Activated CD4-positive, alpha-beta T cell treated with anti-CD3 and anti-CD28 coated beads, Interleukin-2, Interleukin-6, amounts not matched to agents 100 ng/mL and 50 ng/mL, durations not matched to agents 16 hours and 8 hours (primary cell): ENCODE results near the gene PTPRR.
"Not testable (repeated sequence)": the region's sequence is repeated elsewhere in the genome, so short reads cannot be mapped to it uniquely, and the experiment has no call there.

Experiments
- DNase-seq: peaks from one replicate; pipeline ENCODE4 v3.0.0-alpha.2; 2020

Gene PTPRR

DNA sequence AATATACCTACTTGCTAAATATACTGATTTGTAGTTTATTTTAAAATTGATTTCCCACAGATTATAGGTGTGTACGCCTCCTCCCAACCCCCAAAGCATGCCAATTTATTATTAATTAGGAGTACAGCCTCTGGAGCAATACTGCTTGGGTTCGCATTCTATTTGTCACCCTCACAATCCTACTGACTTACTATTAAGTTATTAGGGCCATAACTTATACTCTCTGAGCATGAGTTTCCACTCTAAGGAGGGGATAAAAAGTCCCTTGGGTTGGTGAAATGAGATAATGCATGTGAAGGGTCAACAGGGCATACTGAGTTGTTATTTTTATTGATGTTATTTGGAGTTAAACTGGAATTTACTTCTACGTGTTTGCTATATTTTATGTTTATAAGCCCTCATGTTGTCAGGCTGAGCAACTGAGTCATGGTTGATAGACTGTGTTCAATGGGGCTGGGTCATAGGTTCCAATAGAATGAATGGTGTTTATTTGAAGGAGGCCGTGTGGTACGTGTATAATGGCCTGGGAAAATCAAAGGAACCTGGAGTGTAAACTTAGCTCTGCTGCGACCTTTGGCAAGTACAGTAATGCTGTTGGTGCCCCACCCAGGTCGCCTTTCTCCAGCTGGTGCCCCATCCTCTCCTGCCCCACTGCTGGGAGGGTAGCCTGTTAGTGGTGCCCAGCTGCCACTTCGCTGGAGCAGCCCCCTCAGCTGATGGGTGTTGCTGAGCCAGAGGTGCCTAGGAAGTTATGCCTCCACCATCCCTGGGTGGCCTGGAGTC, 184.0 kb downstream of the PTPRR start:
- no peak for DNase-seq

DNA sequence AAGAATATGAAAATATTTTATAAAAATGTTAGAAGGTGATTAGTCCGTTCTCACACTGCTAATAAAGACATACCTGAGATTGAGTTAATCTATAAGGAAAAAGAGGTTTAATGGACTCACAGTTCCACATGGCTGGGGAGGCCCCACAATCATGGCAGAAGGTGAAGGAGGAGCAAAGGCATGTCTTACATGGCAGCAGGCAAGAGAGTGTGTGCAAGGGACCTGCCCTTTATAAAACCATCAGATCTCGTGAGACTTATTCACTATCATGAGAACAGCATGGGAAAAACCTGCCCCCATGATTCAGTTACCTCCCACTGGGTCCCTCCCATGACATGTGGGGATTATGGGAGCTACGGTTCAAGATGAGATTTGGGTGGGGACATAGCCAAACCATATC, 185.3 kb downstream of the PTPRR start:
- DNase-seq = not testable (repeated sequence)

DNA sequence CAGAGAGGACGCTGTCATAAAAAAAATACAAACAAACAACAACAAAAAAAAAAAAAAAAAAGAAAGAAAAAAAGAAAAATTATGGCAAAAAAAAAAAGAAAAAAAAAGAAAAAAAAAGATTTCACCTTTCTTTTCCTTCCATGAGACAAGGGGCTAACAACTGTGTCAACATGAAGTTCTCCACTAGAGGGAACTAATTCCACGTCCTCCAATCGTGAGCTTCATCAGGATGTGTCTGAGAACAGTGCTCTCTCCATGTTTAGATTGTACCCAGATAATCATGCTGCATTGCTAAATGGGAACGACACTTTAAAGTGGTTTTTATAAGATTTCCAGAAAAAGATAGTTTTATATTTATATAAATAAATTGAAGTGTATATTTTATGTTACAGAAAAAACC, 187.2 kb downstream of the PTPRR start:
- DNase-seq = peak; percentile 53

DNA sequence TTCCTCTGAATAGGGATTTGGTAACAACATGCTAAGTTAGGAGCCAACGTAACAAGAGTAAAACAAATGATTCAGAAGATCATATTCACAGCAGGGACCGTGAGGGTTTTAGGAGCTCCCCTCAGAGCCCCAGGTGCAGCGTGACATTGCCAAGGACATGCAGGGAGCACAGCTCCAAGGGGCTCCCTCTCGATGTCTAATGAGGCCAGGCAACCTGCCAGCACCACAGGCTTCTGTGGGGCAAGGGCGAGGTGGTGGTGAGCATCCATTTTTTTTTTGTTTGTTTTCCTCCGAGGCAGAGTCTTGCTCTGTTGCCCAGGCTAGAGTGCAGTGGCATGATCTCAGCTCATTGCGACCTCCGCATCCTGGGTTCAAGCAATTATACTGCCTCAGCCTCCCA, 188.3 kb downstream of the PTPRR start:
- no peak for DNase-seq

DNA sequence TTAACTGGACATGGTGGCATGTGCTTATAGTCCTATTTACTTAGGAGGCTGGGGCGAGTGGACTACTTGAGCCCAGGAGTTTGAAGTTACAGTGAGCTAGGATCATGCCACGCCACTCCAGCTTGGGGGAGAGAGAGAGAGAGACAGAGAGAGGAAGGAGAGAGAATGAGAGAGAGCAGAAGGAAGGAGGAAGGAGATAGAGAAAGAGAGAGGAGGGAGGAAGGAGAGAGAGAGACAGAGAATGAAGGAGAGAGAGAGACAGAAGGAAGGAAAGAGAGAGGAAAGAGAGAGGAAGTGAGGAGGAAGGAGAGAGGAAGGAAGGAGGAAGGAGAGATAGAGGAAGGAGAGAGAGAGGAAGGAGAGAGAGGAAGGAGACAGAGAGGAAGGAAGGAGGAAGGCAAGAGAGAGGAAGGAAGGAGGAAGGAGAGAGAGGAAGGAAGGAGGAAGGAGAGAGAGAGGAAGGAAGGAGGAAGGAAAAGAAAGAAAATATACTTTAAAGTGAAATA, 189.8 kb downstream of the PTPRR start:
- no peak for DNase-seq

DNA sequence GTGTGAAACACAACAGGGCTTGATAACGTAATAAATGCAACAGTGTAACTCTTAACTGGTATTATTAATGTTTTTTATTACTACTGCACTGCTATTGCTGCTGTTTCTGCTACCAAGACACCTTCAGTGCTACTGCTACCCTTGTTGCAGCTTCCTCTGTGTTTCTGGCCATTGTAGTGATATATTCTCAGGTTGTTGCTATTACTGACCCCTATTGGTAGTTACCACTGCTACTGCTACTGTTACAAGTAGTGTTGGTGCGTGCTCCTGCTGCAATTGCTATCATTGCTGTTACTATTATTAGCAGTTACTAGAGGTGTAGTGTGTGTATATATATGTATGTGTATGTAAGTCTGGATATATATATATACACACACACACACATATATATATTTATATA, 196.1 kb downstream of the PTPRR start:
- no peak for DNase-seq

DNA sequence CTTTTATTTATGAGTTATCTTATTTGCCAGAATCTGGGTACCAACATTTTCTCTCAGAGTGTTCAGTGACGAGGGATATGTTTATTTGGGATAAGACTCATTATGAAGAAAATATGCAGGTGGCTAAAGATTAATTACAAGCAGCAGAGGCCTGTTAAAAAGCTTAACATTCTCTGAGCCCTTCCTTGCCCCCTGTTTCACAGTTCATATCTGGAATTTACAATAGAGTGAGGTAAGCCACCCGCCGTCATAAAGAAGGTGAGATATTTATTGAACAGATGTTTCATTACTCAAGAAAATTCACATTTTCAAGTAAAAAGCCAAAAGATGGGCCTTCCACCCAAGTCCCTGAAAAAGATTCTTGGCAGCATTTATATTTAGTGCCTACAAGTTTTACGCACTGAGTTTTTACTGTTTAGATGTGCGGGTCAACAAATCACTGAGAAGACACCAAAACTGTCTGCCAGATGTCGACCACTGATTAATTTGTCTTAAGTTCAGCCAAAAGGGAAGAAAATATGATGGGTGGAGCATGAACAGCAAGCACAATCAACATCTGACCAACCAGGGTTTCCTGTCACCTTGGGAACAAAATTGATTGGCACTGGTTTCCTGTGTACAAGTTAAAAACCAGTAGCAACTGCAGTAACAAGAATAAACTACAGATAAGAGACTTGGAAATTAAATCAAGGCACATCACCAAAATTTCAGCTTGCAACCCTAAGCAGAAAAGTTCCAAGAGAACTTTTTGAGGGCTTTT, 197.8 kb downstream of the PTPRR start:
- DNase-seq = no peak

DNA sequence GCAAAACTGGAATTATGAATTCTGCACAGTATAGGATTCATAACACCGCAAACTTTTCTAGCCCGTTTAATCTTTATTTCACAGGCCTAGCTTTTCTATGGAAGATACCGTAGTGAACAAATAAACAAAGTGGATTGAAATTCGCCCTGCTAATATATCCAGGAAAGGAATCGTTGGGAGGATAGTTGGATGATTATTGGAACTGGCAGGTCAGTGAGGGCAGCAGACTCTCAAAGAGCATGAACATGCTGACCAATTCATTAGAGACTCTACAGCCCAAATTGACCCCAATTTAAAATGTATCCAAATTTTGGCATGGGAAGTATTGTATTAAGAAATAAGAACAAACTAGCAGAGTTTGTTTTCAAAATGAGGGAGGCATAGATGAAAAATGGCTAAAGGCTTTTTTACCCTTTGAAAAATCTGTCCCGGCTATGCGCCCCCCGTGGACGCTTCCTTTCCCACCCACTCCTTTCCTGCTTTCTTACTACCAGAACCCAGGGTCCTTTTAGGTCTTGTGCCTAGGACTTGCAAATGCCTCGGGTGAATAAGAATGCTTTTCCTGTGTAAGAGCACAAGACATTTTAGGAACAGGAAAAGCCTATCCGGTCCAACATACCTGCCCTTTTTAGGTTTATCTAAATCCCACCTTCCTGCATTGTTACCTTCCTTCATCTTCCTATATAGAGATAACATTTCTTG, 198.7 kb downstream of the PTPRR start:
- DNase-seq = no peak

DNA sequence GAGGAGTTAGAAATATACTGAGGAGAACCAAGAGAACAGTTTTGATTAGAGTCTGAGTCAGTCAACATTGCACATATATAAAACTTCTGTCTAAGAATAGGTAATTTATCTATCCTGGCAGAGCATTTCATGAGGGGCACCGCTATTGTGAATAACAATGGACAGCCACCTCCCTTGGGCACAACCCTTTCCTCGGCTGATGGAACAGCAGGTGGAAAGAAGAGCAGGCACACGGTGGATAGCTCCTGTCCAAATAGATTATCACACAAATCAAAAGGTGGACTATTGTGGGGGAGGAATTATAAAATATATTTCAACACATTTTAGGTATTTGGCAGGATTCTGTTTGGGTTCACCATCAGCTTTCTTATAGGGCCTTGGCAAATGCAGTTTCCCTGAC, 199.3 kb downstream of the PTPRR start:
- DNase-seq = no peak

DNA sequence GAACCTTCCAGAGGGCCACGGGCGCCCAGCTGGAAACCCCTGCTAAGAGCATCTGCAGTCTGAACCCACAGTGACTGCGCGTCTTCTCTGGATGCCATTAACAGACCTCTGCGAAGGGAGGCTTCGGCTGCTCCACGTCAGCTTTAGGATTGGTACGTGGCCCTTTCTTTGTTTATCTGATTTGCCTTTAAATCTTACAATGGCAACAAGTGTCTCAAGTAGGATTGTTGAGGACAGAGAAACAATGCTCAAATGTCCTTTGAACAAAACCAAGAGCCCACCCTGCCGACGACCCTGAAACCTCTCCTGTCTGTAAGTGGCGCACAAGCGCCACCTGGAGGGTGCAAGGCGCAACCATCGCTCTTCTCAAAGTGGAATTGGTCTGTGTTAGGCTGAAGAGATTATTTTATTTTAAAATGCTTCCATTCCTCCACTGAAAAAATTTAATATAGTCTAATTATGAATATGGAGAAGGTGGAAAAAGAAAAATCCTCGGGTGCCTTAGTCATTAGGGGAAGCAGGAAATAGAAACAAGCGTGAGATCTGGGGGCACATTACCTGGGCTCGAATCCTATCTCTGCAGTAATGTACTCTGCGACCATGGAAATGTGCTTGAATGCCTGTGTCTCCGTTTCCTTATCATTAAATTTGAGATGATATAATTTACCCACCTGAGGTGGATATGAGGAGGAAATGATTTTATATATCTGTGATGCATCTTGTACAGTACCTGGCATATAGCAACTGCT, 200.7 kb downstream of the PTPRR start:
- peak; percentile 31 for DNase-seq

DNA sequence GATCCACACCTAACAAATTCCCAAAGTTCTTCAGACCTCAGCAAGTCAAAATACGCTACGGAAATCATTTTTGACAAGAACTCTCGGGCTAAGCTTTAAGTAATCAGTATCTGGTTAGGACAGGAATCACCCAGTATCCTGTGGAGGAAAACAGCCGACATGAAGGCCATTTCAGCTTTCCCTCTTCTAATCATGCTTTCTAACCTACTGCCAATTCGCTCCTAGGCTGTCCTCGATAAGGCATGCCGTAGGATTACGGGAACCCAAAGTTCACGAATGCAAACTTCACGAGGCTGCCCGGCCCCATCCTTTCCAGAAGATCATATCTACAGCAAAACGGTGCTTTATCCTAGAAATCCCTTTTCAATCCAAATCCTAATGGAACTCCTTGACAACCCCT, 201.5 kb downstream of the PTPRR start:
- DNase-seq = no peak

DNA sequence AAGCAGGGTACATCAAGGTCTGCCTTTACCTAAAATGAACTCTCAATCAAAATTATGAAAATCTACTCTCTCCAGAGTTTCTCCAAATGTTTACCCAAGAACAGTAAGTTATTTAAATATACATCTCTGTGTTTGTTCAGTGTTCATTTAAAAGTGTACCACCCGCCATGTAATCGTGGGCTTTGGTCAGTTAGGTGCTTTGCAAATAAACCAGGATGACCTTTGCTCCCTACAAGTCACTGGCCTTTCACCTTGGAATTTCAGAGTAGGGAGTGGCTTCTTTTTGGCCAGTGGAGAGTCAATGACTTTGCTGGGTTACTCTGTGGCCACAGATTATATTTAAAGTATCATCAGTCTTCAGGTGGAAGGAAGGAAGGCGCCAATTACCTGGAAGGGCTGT, 208.7 kb downstream of the PTPRR start:
- DNase-seq = no peak

DNA sequence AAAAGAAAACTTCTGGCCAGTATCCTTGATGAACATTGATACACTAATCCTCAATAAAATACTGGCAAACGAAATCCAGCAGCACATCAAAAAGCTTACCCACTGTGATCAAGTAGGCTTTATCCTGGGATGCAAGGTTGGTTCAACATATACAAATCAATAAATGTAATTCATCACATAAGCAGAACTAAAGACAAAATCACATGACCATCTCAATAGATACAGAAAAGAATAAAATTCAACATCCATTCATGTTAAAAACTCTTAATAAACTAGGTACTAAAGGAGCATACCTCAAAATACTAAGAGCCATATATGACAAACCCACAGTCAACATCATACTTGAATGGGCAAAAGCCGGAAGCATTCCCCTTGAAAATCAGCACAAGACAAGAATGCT, 211.5 kb downstream of the PTPRR start:
- DNase-seq = no peak

DNA sequence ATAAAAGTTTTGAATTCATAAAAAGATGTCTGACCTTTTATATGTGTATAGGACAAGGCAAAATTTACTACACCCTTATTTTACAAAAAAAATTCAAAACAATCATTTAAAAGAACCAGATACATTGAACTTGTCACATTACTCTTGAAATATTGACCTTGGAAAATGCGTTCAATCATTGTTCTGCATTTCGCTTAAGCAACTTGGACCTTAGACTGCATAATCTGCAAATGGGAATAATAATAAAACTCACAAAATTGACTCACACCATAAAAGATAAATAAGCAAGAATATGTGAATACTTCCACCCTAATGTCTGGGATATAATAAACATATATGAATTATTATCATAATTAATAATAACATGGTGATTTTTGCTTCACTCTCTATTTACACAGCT, 213.9 kb downstream of the PTPRR start:
- no peak for DNase-seq

DNA sequence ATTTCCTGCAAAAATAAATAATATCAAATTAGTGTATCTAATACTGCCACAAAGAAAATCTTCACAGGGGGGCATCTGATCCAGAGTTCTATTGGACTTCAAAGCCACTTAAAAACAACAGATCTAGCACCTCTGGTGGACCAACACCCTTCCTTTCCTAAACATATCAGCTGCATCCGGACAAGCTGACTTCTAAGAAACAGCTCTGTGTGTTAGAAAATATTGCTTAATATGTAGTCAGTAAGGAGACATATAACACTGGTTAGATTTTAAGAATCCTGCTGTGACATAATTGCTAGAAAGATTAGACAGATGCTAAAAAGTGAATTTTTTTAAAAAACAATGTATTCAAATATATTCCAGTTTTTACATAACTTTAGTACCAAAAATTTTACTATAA, 222.2 kb downstream of the PTPRR start:
- DNase-seq = no peak

DNA sequence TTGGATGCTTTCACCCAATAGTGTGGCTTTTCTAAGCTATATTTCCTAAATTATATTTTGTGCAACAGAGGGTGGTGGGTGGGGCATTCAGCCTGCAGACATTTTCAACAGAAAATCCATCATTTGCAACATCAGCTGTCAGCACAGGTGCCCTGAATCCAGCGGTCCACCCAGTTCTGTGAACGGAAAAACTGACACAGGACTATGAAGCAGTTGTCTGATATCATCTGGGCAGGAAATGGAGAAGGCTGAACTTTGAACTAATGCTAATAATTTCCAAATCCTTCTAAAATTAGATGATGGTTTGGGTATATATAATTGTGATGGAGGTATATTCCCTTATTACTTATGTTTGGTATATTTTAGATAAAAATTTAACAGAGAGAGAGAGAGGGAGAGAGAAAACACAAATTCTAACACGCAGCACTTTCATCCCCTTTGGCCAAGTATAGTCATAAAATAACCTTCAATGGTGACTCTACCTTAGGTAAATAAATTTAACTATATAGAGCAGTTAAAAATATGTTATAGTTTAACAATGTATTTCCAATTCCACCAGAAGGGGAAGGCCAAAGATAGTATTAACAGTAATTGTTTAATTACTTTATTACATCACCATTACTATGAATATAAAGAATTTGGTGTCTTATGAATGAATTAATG, 225.0 kb downstream of the PTPRR start:
- DNase-seq = no peak

DNA sequence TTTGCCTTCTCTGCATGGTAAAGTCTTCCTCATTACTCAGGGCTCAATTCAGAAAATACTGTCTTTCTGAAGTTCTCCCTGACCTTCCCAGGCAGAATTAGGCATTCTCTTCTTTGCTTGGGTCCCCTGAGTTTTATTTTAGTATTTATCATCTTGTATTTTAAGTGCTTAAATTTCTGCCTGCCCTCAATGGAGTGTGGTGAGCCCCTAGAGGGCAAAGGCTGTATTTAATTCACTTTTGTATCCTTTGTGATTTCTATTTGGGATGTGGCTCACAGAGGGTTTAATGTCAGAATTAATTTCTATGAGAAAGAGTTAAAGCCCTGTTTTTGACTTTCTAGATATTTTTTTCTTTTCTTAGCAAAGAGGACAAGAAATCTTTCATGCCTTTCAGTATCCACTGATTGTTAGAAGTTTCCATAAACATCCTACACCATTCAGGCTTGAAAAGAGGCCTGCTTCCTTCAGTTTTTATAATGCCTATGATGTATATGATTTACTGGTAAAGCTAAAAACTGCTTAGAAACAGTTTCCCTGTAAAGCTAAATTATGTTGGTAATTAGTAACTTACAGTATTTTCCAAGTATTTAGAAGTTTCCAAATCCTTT, 227.8 kb downstream of the PTPRR start:
- no peak for DNase-seq

DNA sequence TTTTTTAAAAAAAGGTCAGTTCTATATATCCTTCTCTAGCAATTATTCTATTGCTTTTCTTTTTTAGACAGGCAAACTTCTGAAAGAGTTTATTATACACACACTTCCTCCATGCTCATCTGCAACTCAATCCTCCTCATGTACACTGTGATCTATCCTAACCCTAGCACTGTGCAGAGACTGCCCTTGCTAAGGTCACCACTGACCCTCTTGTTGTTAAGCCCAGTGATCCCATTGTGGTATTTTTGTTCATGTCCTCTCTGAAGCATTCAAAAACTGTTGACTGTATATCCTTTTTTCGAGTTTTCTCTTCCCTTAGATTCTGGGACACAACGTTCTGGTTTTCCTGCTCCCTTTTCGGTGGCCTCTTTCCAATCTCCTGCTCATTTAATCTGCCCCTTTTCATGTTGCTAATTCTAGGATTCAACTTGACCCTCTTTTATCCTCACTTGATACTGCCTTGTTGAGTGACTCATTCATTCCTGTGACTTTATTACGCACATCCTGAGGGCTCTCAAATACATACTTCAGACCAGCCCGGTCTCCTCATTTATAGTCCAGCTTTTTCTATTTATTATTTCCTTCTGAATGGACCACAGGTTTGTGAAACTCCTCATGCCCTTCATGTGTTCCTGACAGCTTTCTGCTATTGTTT, 229.4 kb downstream of the PTPRR start:
- no peak for DNase-seq

DNA sequence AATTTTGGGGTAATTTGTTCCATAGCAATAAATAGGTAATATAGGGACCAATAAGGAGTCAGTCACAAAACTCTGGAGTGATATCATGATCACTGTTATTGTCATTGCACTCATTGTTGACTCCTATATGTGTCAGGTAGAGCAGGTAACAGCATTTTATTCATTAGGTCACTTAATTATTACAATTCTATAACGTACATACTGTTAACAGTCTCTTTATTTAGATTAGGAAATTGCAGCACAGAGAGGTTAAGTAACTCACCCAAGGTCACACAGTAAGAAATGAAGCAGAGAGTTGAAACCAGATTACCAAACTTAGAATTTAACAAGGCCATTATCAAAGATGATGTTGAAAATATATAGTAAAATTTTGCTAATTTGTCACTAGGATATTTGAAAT, 233.6 kb downstream of the PTPRR start:
- no peak for DNase-seq

DNA sequence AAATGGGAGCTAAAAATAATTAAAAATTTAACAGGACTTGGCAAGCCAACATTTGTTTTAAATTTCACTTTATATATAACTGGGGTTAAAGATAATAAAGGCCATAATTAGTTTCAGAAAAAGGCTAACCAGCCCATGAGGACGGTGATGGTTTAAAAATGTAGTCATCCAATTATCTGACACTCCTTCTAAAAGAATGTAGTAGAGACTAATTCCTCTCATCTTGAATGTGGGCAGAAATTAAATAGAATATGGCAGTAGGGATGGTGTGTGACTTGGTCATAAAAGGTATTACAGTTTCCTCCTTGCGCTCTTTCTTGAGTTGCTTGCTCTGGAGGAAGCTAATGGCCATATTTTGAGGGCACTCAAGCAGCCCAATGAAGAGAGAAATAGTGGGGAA, 234.2 kb downstream of the PTPRR start:
- no peak for DNase-seq

DNA sequence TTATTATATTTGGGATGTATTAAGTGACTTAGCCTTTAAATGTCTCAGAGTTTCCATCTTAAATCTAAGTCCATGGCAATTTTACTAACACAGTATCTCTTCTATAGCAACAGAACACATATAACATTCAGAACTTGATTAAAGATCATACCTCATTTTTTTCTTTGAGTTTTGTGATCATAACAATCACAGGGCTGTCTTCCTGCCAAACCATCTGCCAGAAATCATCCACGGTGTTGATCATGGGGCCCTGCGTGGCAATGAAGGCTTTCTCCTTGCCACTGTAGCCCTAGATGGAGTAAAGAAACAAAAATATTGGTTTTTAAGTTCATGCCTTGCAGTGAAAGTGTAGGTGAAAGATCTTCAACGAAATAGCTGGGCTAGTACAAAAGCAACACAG, 236.6 kb downstream of the PTPRR start:
- no peak for DNase-seq
